Measurements from ENCODE around the gene TUBB3.
A peak's percentile ranks its signal among the peaks of the same experiment; 100 is the strongest.
"Not testable (repeated sequence)": the region's sequence is repeated elsewhere in the genome, so short reads cannot be mapped to it uniquely, and the experiment has no call there.

The TUBB3 gene

GRCh38 chr16:89902980-89903379, 20.2 kb upstream of the TUBB3 start:
- DNase-seq (ENCODE audit: low spot score), result no peak

- DNase-seq (ENCODE audit: low spot score), result no peak
These were observed 19.1 kb upstream of the TUBB3 start for GRCh38 chr16:89903908-89904515.

- DNase-seq (ENCODE audit: low spot score), result no peak
These were observed 18.3 kb upstream of the TUBB3 start for GRCh38 chr16:89904606-89905510.

- DNase-seq (ENCODE audit: low spot score), result no peak
These were observed 17.5 kb upstream of the TUBB3 start for GRCh38 chr16:89905511-89906139.

GRCh38 chr16:89906140-89907025, 16.8 kb upstream of the TUBB3 start:
- no peak for DNase-seq (ENCODE audit: low spot score)

GRCh38 chr16:89907055-89907814, 15.9 kb upstream of the TUBB3 start:
- no peak for DNase-seq (ENCODE audit: low spot score)

- DNase-seq (ENCODE audit: low spot score), result no peak
These were observed 14.9 kb upstream of the TUBB3 start for GRCh38 chr16:89908236-89908635.

- peak; percentile 61 for DNase-seq (ENCODE audit: low spot score)
These were observed 13.1 kb upstream of the TUBB3 start for GRCh38 chr16:89909777-89910716.

GRCh38 chr16:89910717-89911354, 12.3 kb upstream of the TUBB3 start:
- DNase-seq (ENCODE audit: low spot score), result no peak

- DNase-seq (ENCODE audit: low spot score), result no peak
These were observed 11.8 kb upstream of the TUBB3 start for GRCh38 chr16:89911375-89911774.

GRCh38 chr16:89912143-89912542, 11.0 kb upstream of the TUBB3 start:
- no peak for DNase-seq (ENCODE audit: low spot score)

GRCh38 chr16:89912627-89913026, 10.5 kb upstream of the TUBB3 start:
- DNase-seq (ENCODE audit: low spot score), result no peak

GRCh38 chr16:89913408-89914387, 9.4 kb upstream of the TUBB3 start:
- DNase-seq (ENCODE audit: low spot score), result no peak

GRCh38 chr16:89914642-89915285, 8.4 kb upstream of the TUBB3 start:
- not testable (repeated sequence) for DNase-seq (ENCODE audit: low spot score)

GRCh38 chr16:89915303-89916232, 7.6 kb upstream of the TUBB3 start:
- no peak for DNase-seq (ENCODE audit: low spot score)

GRCh38 chr16:89917773-89918452, 5.2 kb upstream of the TUBB3 start:
- peak; percentile 72 for DNase-seq (ENCODE audit: low spot score)
